ENCODE data around the gene NDUFS6.

NDUFS6 gene

DNA sequence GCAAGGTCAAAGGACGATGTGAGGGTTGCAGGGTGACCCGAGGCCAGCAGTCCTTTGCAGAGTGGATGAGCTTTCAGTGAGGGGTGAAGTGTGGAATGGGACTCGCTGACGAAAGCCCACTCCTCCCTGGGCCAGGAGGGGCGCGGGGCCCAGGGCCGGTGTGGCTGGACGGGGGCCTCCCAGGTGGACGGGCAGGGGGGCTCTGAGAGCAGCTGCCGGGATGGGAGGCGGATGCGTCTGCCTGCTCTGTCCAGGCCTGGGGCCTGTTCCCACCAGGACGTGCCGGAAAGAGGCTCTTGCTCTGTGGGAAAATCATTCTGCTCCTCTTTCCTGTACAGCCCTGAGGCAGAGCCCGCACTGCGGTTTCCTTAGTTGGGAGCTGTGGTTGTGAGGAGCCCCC, 57.2 kb downstream of the NDUFS6 start (continued):
- TF ChIP-seq, protein P1, sequence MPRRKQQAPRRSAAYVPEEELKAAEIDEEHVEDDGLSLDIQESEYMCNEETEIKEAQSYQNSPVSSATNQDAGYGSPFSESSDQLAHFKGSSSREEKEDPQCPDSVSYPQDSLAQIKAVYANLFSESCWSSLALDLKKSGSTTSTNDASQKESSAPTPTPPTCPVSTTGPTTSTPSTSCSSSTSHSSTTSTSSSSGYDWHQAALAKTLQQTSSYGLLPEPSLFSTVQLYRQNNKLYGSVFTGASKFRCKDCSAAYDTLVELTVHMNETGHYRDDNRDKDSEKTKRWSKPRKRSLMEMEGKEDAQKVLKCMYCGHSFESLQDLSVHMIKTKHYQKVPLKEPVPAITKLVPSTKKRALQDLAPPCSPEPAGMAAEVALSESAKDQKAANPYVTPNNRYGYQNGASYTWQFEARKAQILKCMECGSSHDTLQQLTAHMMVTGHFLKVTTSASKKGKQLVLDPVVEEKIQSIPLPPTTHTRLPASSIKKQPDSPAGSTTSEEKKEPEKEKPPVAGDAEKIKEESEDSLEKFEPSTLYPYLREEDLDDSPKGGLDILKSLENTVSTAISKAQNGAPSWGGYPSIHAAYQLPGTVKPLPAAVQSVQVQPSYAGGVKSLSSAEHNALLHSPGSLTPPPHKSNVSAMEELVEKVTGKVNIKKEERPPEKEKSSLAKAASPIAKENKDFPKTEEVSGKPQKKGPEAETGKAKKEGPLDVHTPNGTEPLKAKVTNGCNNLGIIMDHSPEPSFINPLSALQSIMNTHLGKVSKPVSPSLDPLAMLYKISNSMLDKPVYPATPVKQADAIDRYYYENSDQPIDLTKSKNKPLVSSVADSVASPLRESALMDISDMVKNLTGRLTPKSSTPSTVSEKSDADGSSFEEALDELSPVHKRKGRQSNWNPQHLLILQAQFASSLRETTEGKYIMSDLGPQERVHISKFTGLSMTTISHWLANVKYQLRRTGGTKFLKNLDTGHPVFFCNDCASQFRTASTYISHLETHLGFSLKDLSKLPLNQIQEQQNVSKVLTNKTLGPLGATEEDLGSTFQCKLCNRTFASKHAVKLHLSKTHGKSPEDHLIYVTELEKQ (tag by site-specific recombination; IDR thresholded peaks at IDR 0.05; ENCODE audit: borderline replicate concordance) = no peak
- TF ChIP-seq, protein P2, sequence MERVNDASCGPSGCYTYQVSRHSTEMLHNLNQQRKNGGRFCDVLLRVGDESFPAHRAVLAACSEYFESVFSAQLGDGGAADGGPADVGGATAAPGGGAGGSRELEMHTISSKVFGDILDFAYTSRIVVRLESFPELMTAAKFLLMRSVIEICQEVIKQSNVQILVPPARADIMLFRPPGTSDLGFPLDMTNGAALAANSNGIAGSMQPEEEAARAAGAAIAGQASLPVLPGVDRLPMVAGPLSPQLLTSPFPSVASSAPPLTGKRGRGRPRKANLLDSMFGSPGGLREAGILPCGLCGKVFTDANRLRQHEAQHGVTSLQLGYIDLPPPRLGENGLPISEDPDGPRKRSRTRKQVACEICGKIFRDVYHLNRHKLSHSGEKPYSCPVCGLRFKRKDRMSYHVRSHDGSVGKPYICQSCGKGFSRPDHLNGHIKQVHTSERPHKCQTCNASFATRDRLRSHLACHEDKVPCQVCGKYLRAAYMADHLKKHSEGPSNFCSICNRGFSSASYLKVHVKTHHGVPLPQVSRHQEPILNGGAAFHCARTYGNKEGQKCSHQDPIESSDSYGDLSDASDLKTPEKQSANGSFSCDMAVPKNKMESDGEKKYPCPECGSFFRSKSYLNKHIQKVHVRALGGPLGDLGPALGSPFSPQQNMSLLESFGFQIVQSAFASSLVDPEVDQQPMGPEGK (tag by site-specific recombination; IDR thresholded peaks at IDR 0.05) = no peak
- TF ChIP-seq MEIS1 (CRISPR knock-in tag; IDR thresholded peaks at IDR 0.05; ENCODE audit: borderline replicate concordance) (no peak), ZFP69B (tag by site-specific recombination; IDR thresholded peaks at IDR 0.05) (no peak), ZNF248 (tag by site-specific recombination; IDR thresholded peaks at IDR 0.05) (no peak)

DNA sequence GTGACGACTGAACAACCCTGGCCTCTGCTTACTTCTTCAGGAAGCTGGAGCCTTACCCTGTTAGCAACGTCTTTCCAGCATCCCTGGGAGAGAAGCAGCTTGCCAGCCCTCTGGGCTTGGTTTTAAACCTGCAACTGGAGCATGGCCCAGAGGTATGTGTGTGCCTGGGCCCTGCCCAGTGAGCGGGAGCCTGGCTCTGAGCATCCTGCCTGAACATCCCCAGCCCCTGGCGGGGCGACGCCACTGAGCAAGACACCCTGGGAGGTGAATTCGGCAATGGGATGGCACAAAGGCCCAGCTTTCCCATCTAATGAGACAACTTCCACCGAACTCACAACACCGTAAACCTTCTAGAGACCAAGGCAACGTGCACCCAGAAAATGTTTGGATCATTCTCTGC, 57.9 kb downstream of the NDUFS6 start:
- H3K27ac ChIP-seq (ENCODE audit: extremely low read depth, low read depth, low read length) = no peak overlapping the region
- ChIA-PET CTCF (no interaction called here), POLR2A (no interaction called here)
- H3K4me1 ChIP-seq (ENCODE audit: control insufficient read depth, insufficient read depth, low read length) = no peaks in the 10 kb centered on the region
- H3K36me3 ChIP-seq (ENCODE audit: control insufficient read depth in 2 of 2, insufficient read depth in 1 of 2, low read length in 2 of 2) = no peaks in the 10 kb centered on the region
- no peaks in the 10 kb centered on the region for H3K9me3 ChIP-seq (ENCODE audit: control insufficient read depth, insufficient read depth, low read depth, low read length)
- no peak for TF ChIP-seq ZNF121 (tag by site-specific recombination; IDR thresholded peaks at IDR 0.05)
- TF ChIP-seq, protein P3, sequence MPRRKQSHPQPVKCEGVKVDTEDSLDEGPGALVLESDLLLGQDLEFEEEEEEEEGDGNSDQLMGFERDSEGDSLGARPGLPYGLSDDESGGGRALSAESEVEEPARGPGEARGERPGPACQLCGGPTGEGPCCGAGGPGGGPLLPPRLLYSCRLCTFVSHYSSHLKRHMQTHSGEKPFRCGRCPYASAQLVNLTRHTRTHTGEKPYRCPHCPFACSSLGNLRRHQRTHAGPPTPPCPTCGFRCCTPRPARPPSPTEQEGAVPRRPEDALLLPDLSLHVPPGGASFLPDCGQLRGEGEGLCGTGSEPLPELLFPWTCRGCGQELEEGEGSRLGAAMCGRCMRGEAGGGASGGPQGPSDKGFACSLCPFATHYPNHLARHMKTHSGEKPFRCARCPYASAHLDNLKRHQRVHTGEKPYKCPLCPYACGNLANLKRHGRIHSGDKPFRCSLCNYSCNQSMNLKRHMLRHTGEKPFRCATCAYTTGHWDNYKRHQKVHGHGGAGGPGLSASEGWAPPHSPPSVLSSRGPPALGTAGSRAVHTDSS (tag by site-specific recombination; IDR thresholded peaks at IDR 0.05) = no peak
- TF ChIP-seq KLF16 (tag by site-specific recombination; IDR thresholded peaks at IDR 0.05) = no peak
- TF ChIP-seq ZNF10 (tag by site-specific recombination; IDR thresholded peaks at IDR 0.05) = no peak
- no peak for TF ChIP-seq ZNF600 (tag by site-specific recombination; IDR thresholded peaks at IDR 0.05)
- no peak for TF ChIP-seq MEIS1 (CRISPR knock-in tag; IDR thresholded peaks at IDR 0.05; ENCODE audit: borderline replicate concordance)
- no peak for TF ChIP-seq ZNF561 (tag by site-specific recombination; IDR thresholded peaks at IDR 0.05; ENCODE audit: borderline replicate concordance)
- no peak for TF ChIP-seq ZNF48 (tag by site-specific recombination; IDR thresholded peaks at IDR 0.05)
- TF ChIP-seq ZNF350 (tag by site-specific recombination; IDR thresholded peaks at IDR 0.05) = no peak
- no peak for TF ChIP-seq ZNF624 (tag by site-specific recombination; IDR thresholded peaks at IDR 0.05)
- TF ChIP-seq, protein P4, sequence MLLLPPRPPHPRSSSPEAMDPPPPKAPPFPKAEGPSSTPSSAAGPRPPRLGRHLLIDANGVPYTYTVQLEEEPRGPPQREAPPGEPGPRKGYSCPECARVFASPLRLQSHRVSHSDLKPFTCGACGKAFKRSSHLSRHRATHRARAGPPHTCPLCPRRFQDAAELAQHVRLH (tag by site-specific recombination; IDR thresholded peaks at IDR 0.05) = no peak
- TF ChIP-seq SALL2 (tag by site-specific recombination; IDR thresholded peaks at IDR 0.05; ENCODE audit: borderline replicate concordance) = no peak
- no peak for TF ChIP-seq ZNF266 (tag by site-specific recombination; IDR thresholded peaks at IDR 0.05; ENCODE audit: low read depth)
- no peak for TF ChIP-seq ZNF324 (tag by site-specific recombination; IDR thresholded peaks at IDR 0.05)
- TF ChIP-seq GFI1B (tag by site-specific recombination; IDR thresholded peaks at IDR 0.05) = no peak
- TF ChIP-seq ZNF747 (tag by site-specific recombination; IDR thresholded peaks at IDR 0.05) = no peak
- H3K4me3 ChIP-seq (ENCODE audit: low read depth, low read length) = no peak overlapping the region
